Epithelial cell of prostate (primary cell): ENCODE results near the gene TRPM6.
A peak's percentile ranks its signal among the peaks of the same experiment; 100 is the strongest.
"Not testable (repeated sequence)": the region's sequence is repeated elsewhere in the genome, so short reads cannot be mapped to it uniquely, and the experiment has no call there.

Experiments used
- DNase-seq: peaks from one replicate; pipeline ENCODE4 v3.0.0-alpha.2; 2011; ENCODE audit warnings: low read depth, low spot score
- H3K27ac ChIP-seq: fragments of 450-650 bp; 2 replicates; pipeline ENCODE4 v1.5.1; 2017; ENCODE audit warnings: mild to moderate bottlenecking

Gene TRPM6

GRCh38 chr9:74858751-74859414 lies 28.8 kb downstream of the TRPM6 start:
- no peak overlapping the region for H3K27ac ChIP-seq
- no peak for DNase-seq

- no peak overlapping the region for H3K27ac ChIP-seq
- DNase-seq = no peak
Observed at GRCh38 chr9:74856989-74857388, 30.7 kb downstream of the TRPM6 start.

- H3K27ac ChIP-seq = no peak overlapping the region
- DNase-seq = no peak
Observed at GRCh38 chr9:74855072-74855471, 32.6 kb downstream of the TRPM6 start.

GRCh38 chr9:74853024-74853423 lies 34.7 kb downstream of the TRPM6 start:
- DNase-seq, H3K27ac ChIP-seq: not testable (repeated sequence)

GRCh38 chr9:74848153-74848525 lies 39.6 kb downstream of the TRPM6 start:
- H3K27ac ChIP-seq = no peak overlapping the region
- DNase-seq = no peak

- no peak overlapping the region for H3K27ac ChIP-seq
- no peak for DNase-seq
Observed at GRCh38 chr9:74847478-74848152, 40.1 kb downstream of the TRPM6 start.

GRCh38 chr9:74846766-74847165 lies 41.0 kb downstream of the TRPM6 start:
- no peak overlapping the region for H3K27ac ChIP-seq
- DNase-seq = no peak

GRCh38 chr9:74838351-74838750 lies 49.4 kb downstream of the TRPM6 start:
- H3K27ac ChIP-seq = peak overlapping the region; percentile 40
- DNase-seq = peak; percentile 58

GRCh38 chr9:74824654-74825053 lies 63.1 kb downstream of the TRPM6 start:
- DNase-seq = peak; percentile 43
- no peak overlapping the region for H3K27ac ChIP-seq

- no peak overlapping the region for H3K27ac ChIP-seq
- DNase-seq = no peak
Observed at GRCh38 chr9:74821636-74822035, 66.1 kb downstream of the TRPM6 start.

GRCh38 chr9:74817816-74818215 lies 69.9 kb downstream of the TRPM6 start:
- no peak for DNase-seq
- H3K27ac ChIP-seq = no peak overlapping the region

GRCh38 chr9:74817281-74817810 lies 70.4 kb downstream of the TRPM6 start:
- H3K27ac ChIP-seq = no peak overlapping the region
- no peak for DNase-seq

- no peak overlapping the region for H3K27ac ChIP-seq
- no peak for DNase-seq
Observed at GRCh38 chr9:74810200-74810599, 77.5 kb downstream of the TRPM6 start.

GRCh38 chr9:74804018-74804385 lies 83.7 kb downstream of the TRPM6 start:
- H3K27ac ChIP-seq = peak overlapping the region; percentile 71
- peak; percentile 24 for DNase-seq

- peak overlapping the region; percentile 71 for H3K27ac ChIP-seq
- DNase-seq = peak; percentile 12
Observed at GRCh38 chr9:74803376-74804017, 84.2 kb downstream of the TRPM6 start.

GRCh38 chr9:74800226-74800625 lies 87.5 kb downstream of the TRPM6 start:
- no peak overlapping the region for H3K27ac ChIP-seq
- no peak for DNase-seq

GRCh38 chr9:74795803-74796202 lies 91.9 kb downstream of the TRPM6 start:
- H3K27ac ChIP-seq = no peak overlapping the region
- no peak for DNase-seq

- no peak for DNase-seq
- no peak overlapping the region for H3K27ac ChIP-seq
Observed at GRCh38 chr9:74795081-74795480, 92.6 kb downstream of the TRPM6 start.

- H3K27ac ChIP-seq = no peak overlapping the region
- no peak for DNase-seq
Observed at GRCh38 chr9:74784506-74784905, 103.2 kb downstream of the TRPM6 start.

GRCh38 chr9:74783408-74783807 lies 104.3 kb downstream of the TRPM6 start:
- no peak for DNase-seq

GRCh38 chr9:74777136-74777879 lies 110.4 kb downstream of the TRPM6 start:
- H3K27ac ChIP-seq = no peak overlapping the region
- no peak for DNase-seq

More at GRCh38 chr9:74783408-74783807, 104.3 kb downstream of the TRPM6 start:
- no peak overlapping the region for H3K27ac ChIP-seq
